Urinary bladder (tissue), 4 donors: ENCODE data around the gene S100PBP. TPM values are rescaled to one million over a fixed set of nuclear protein-coding genes. Genes with fewer than 3 reads are reported as not detected.

ENCODE experiments used
- DNase-seq: peaks from one replicate; pipeline ENCODE4 v3.0.0-alpha.2; 2015; ENCODE audit errors: extremely low spot score
- H3K27ac ChIP-seq: one replicate; pipeline ENCODE4 v1.5.1; 2013; ENCODE audit warnings: low read depth, mild to moderate bottlenecking, moderate library complexity
- H3K36me3 ChIP-seq: one replicate; pipeline ENCODE4 v1.6.1; 2013; ENCODE audit warnings: mild to moderate bottlenecking, moderate library complexity; ENCODE audit not compliant: insufficient read depth
- H3K4me1 ChIP-seq: one replicate; pipeline ENCODE4 v1.6.1; 2013; ENCODE audit warnings: mild to moderate bottlenecking, moderate library complexity; ENCODE audit not compliant: insufficient read depth
- H3K4me3 ChIP-seq: one replicate; pipeline ENCODE4 v1.5.1; 2013; ENCODE audit warnings: low read depth, low read length
- WGBS: extraction: QIAGEN DNeasy Blood & Tissue Kit; methylation state at CpG from one replicate; pipeline ENCODE4 v1.1.7; 2013; 5-methylcytosine and 5-hydroxymethylcytosine counted together
- polyA plus RNA-seq: library from polyadenylated mRNA; stranded (reverse); fragments of 200-250 nt; gene quantifications from one replicate; pipeline ENCODE4 v1.2.3, GENCODE V29; 2013
- total RNA-seq: library from RNA; depleted of rRNA; stranded (reverse); fragments of >200 nt; gene quantifications from one replicate; pipeline ENCODE4 v1.2.3, GENCODE V29; 2014
- donor health status: healthy with polysubstance abuse.
- donor health status: healthy.

S100PBP gene
- total and polyA plus RNA-seq, 2 donors, result 13.6 to 62.0 TPM

- Histone ChIP-seq H3K4me1 (no peaks in the 10 kb centered on the region), H3K4me3 (no peak overlapping the region), H3K36me3 (no peaks in the 10 kb centered on the region), H3K27ac (no peak overlapping the region)
- 42% methylated on average over 16 of the region's 16 CpGs for WGBS
- no peak for DNase-seq
Observed at GRCh38 chr1:32876341-32877210, 59.1 kb downstream of the S100PBP start.

GRCh38 chr1:32877211-32878110, 60.0 kb downstream of the S100PBP start:
- DNase-seq, result no peak
- 51% methylated on average over 13 of the region's 13 CpGs for WGBS

GRCh38 chr1:32878183-32878582, 60.7 kb downstream of the S100PBP start:
- DNase-seq, result no peak
- H3K36me3 ChIP-seq, result no peaks in the 10 kb centered on the region
- H3K27ac ChIP-seq, result no peak overlapping the region
- no peaks in the 10 kb centered on the region for H3K4me1 ChIP-seq
- WGBS, result 70% methylated on average over 6 of the region's 6 CpGs
- H3K4me3 ChIP-seq, result no peak overlapping the region

More at GRCh38 chr1:32877211-32878110, 60.0 kb downstream of the S100PBP start:
- Histone ChIP-seq H3K4me3 (no peak overlapping the region), H3K36me3 (no peaks in the 10 kb centered on the region), H3K4me1 (no peaks in the 10 kb centered on the region), H3K27ac (no peak overlapping the region)

GRCh38 chr1:32878637-32879041, 61.2 kb downstream of the S100PBP start:
- WGBS, result 75% methylated on average over 5 of the region's 5 CpGs
- Histone ChIP-seq H3K4me3 (no peak overlapping the region), H3K27ac (no peak overlapping the region), H3K4me1 (no peaks in the 10 kb centered on the region), H3K36me3 (no peaks in the 10 kb centered on the region)
- DNase-seq, result no peak

DNA sequence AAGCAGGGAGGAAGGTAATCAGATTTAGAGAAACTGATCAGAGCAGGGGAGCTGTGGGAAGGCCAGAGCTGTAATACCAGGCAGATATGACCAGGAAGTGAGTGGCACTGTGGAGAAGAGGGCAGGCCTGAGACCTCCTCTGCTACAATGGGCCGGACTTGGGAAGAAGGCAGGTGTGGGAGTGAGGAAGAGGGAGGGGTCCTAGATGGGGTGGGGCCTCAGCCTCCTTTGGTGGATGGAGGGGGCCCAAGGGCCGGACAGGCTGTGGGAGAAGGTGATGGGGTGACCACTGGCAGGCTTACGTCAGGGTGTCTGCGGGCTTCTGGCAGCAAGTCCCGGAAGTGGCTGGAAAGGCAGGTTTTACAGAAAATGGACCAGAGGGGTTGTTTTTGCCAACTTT, 63.8 kb downstream of the S100PBP start:
- no peak overlapping the region for H3K27ac ChIP-seq
- H3K4me3 ChIP-seq, result no peak overlapping the region
- no peak for DNase-seq
- 71% methylated on average over 5 of the region's 5 CpGs for WGBS
- no peaks in the 10 kb centered on the region for H3K36me3 ChIP-seq
- H3K4me1 ChIP-seq, result no peaks in the 10 kb centered on the region

GRCh38 chr1:32881871-32882850, 64.7 kb downstream of the S100PBP start:
- Histone ChIP-seq H3K27ac (no peak overlapping the region), H3K4me3 (no peak overlapping the region)
- DNase-seq, result no peak

DNA sequence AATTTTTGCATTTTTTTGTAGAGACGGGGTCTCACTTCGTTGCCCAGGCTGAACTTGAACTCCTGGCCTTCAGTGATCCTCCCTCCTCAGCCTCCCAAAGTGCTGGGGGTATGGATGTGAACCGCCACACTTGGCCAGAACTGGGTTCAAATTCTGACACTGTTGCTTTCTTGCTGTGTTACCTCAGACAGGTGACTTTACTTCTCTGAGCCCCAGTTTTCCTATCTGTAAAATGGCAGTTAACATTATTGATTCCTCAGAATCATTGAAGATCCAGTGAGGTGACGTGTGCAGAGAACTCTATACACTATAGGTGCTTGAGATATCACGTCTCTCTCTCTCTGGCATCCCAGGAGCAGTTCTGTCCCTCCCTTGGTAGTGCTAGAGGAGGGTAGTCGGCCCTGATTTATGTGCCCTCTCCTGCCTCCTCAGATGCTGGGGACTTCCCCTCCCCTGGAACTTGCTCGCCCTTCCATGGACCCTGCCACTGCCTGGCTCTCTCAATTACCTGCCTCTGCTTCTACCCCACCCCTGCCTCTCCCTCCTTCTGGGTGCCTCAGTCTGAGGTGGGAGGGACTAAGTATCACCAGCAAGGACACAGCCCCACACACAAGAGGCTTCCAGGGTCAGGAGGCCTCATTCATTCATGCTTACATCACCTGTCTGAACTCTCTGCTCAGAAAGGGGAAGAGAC, 66.0 kb downstream of the S100PBP start:
- no peaks in the 10 kb centered on the region for H3K4me1 ChIP-seq
- no peak for DNase-seq
- H3K36me3 ChIP-seq, result no peaks in the 10 kb centered on the region
- no peak overlapping the region for H3K4me3 ChIP-seq
- H3K27ac ChIP-seq, result no peak overlapping the region
- WGBS, result 81% methylated on average over 7 of the region's 7 CpGs

More at GRCh38 chr1:32881871-32882850, 64.7 kb downstream of the S100PBP start:
- Histone ChIP-seq H3K36me3 (no peaks in the 10 kb centered on the region), H3K4me1 (no peaks in the 10 kb centered on the region)
- WGBS, result 26% methylated on average over 22 of the region's 22 CpGs

DNA sequence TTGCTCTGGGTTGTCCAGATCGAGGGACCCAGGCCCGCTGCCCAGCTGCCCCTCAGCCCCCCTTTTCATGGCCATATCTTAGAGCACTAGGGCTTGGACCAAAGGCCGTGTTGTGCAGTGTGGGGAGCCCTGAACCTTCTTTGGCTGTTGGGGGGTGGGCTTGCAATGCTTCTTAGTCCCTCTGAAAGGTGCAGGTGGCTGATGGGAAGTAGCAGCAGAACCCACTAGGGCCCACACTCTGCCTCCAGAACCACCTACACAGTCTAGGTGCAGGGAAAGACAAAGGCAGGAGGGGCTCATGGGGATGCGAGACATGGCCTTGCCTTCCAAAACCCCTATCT, 66.5 kb downstream of the S100PBP start:
- Histone ChIP-seq H3K4me1 (no peaks in the 10 kb centered on the region), H3K27ac (no peak overlapping the region), H3K36me3 (no peaks in the 10 kb centered on the region), H3K4me3 (no peak overlapping the region)
- 69% methylated on average over 4 of the region's 4 CpGs for WGBS
- DNase-seq, result no peak

DNA sequence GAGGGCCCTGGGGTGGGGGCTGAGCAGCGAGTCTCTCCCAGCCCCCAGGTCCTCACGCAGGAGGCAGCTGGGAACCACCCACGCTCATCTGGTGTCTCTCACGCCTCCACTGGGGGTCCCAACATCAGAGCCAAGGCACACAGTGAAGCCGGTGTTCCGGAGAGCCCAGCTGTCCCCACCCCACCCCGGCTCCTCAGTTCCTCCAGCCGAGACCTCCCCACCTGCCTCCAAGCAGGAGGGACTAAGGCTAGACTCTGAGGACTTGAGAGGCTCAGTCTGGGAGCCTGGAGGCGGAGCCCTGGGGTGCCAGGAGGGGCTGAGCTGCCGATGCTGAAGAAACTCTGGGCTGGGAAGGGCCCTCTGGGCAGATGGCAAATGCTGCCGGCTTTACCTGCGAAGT, 67.3 kb downstream of the S100PBP start:
- Histone ChIP-seq H3K36me3 (no peaks in the 10 kb centered on the region), H3K4me1 (no peaks in the 10 kb centered on the region), H3K4me3 (no peak overlapping the region), H3K27ac (no peak overlapping the region)
- DNase-seq, result no peak
- 42% methylated on average over 12 of the region's 12 CpGs for WGBS

DNA sequence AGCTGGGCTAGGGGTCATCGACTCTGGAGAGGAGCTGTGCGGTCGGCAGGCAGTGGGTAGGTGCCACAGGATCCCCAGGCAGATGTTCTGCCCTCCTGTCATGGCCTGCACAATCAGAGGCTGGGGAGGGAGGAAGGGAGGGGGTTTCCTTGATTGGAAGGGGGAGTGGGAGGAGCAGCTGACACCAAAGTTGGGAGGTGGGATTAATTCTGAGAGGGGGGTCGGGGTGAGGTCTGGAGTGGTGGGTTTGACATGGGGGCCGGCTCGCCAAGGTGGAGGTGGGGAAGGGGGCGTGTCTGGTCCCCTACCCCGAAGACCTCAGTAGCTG, 68.2 kb downstream of the S100PBP start:
- DNase-seq, result no peak
- Histone ChIP-seq H3K27ac (no peak overlapping the region), H3K4me3 (no peak overlapping the region), H3K4me1 (no peaks in the 10 kb centered on the region), H3K36me3 (no peaks in the 10 kb centered on the region)
- 16% methylated on average over 8 of the region's 8 CpGs for WGBS

GRCh38 chr1:32886004-32886827, 68.8 kb downstream of the S100PBP start, which contains the start of gene HPCA:
TSS of gene HPCA (plus strand) at chr1:32886491. CDS start at chr1:32888899, 2,408 bp downstream.
- DNase-seq, result no peak
- Histone ChIP-seq H3K4me1 (no peaks in the 10 kb centered on the region), H3K4me3 (no peak within 1 kb of the TSS), H3K36me3 (no peaks in the 10 kb centered on the region), H3K27ac (no peak within 1 kb of the TSS)
- WGBS, result 2% methylated on average over 73 of the region's 79 CpGs

DNA sequence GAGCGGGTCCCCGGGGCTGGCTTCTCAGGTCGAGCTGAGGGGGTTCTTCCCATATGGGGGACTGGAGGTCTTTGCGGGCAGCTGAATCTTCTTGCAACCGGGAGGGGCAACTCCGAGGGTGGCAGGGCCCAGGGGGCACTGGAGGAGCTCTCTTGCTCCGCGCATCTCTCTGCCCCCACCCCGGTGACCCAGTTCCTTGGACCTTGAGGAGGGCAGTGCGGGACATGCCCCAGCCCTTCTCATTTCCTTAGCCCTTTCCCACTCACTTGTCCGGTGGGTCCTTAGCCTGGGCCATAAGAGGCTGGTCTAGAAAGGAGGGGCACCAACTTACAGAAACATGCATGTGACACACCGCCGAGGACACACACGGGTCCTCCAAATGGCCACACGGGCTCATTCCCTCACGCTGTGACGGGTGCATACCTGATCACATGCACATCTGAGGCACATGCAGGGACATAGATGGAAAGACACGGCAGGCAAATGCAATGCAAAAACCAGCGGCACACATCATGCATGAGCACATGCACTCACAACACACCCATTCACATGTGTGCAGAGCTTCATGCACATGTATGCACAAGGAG, 69.5 kb downstream of the S100PBP start:
- no peak overlapping the region for H3K27ac ChIP-seq
- H3K4me1 ChIP-seq, result no peaks in the 10 kb centered on the region
- no peak for DNase-seq
- no peak overlapping the region for H3K4me3 ChIP-seq
- H3K36me3 ChIP-seq, result no peaks in the 10 kb centered on the region
- 45% methylated on average over 19 of the region's 19 CpGs for WGBS
